ENCODE measurements around the gene C4orf51. TPM values are rescaled to one million over a fixed set of nuclear protein-coding genes. Genes with fewer than 3 reads are reported as not detected.

C4orf51 gene
- total and polyA plus RNA-seq, 2 donors (not counting 1 experiment from before 2014, with no cell fraction given), result not detected

- intact Hi-C loops (cut with micrococcal nuclease), result no loop called here
- no peak for ATAC-seq (ENCODE audit: low read depth)
- no peak for DNase-seq
- WGBS (ENCODE audit: insufficient coverage), result 100% methylated on average over 1 of the region's 1 CpG
- no peaks in the 10 kb centered on the region for H4K20me1 ChIP-seq (ENCODE audit: control insufficient read depth, insufficient read depth, low read length, poor library complexity, severe bottlenecking)
- H3K4me1 ChIP-seq (ENCODE audit: control insufficient read depth in 2 of 2, insufficient read depth in 2 of 2, low read length in 2 of 2), result no peaks in the 10 kb centered on the region
- H3K9me3 Mint-ChIP-seq (ENCODE audit: insufficient read depth), result peaks cover 13% of the 10 kb centered on the region
- H3K27ac ChIP-seq (ENCODE audit: low read length in 2 of 2), result no peak overlapping the region
- POLR2A ChIA-PET, result no interaction called here
- peaks cover 36% of the 10 kb centered on the region for H3K27me3 Mint-ChIP-seq
- H2AFZ ChIP-seq (ENCODE audit: insufficient read depth, low read depth, low read length, poor library complexity, severe bottlenecking), result no peak overlapping the region
- no peaks in the 10 kb centered on the region for H3K27me3 ChIP-seq (replicated peaks in 1 of 4; ENCODE audit: control extremely low read depth in 1 of 4, control insufficient read depth in 3 of 4, insufficient read depth in 4 of 4, low read length in 3 of 4)
- H3K4me2 ChIP-seq (replicated peaks; ENCODE audit: low read depth, low read length, poor library complexity, severe bottlenecking), result no peak overlapping the region
- CTCF ChIA-PET, result no interaction called here
- H3K9ac ChIP-seq (ENCODE audit: low read length), result no peak overlapping the region
- TF ChIP-seq CTCF (IDR thresholded peaks at IDR 0.05) (no peak), EZH2 (IDR thresholded peaks at IDR 0.05; ENCODE audit: borderline replicate concordance, insufficient read depth, low read depth, low read length, poor library complexity, severe bottlenecking) (no peak)
- H3K4me3 Mint-ChIP-seq, result no peak overlapping the region
- no peaks in the 10 kb centered on the region for H3K79me2 ChIP-seq (ENCODE audit: control insufficient read depth, insufficient read depth, low read length)
- no peaks in the 10 kb centered on the region for H3K4me1 Mint-ChIP-seq
- H3K4me3 ChIP-seq (ENCODE audit: control extremely low read depth in 1 of 5, extremely low read depth in 1 of 5, insufficient read depth in 1 of 5, low read depth in 2 of 5, low read length in 4 of 5), result no peak overlapping the region
- H3K9me3 ChIP-seq (ENCODE audit: control extremely low read depth in 1 of 3, control insufficient read depth in 2 of 3, insufficient read depth in 1 of 3, low read length in 2 of 3), result peaks cover 0 to 4% (median 0%) of the 10 kb centered on the region in 3 donors
- no peaks in the 10 kb centered on the region for H3K36me3 ChIP-seq (replicated peaks in 1 of 2; ENCODE audit: control extremely low read depth in 1 of 2, control insufficient read depth in 1 of 2, extremely low read depth in 1 of 2, insufficient read depth in 2 of 2, low read length in 1 of 2)
- H3K27ac Mint-ChIP-seq, result no peak overlapping the region
Measured at GRCh38 chr4:145680902-145681301, 956 bp downstream of the C4orf51 start.

- ATAC-seq (ENCODE audit: low read depth) (no peak), DNase-seq (no peak)
- Mint-ChIP-seq H3K4me1 (no peaks in the 10 kb centered on the region), H3K4me3 (no peak overlapping the region), H3K27me3 (peaks cover 36% of the 10 kb centered on the region), H3K9me3 (ENCODE audit: insufficient read depth) (peaks cover 13% of the 10 kb centered on the region), H3K27ac (no peak overlapping the region)
- H3K4me2 ChIP-seq (replicated peaks; ENCODE audit: low read depth, low read length, poor library complexity, severe bottlenecking), result no peak overlapping the region
- no peak overlapping the region for H3K27ac ChIP-seq (ENCODE audit: low read length in 2 of 2)
- ChIA-PET POLR2A (no interaction called here), CTCF (no interaction called here)
- no peak overlapping the region for H3K9ac ChIP-seq (ENCODE audit: low read length)
- H3K9me3 ChIP-seq (ENCODE audit: control extremely low read depth in 1 of 3, control insufficient read depth in 2 of 3, insufficient read depth in 1 of 3, low read length in 2 of 3), result peaks cover 0 to 4% (median 0%) of the 10 kb centered on the region in 3 donors
- intact Hi-C loops (cut with micrococcal nuclease), result no loop called here
- H3K4me1 ChIP-seq (ENCODE audit: control insufficient read depth in 2 of 2, insufficient read depth in 2 of 2, low read length in 2 of 2), result no peaks in the 10 kb centered on the region
- no peak overlapping the region for H3K4me3 ChIP-seq (ENCODE audit: control extremely low read depth in 1 of 5, extremely low read depth in 1 of 5, insufficient read depth in 1 of 5, low read depth in 2 of 5, low read length in 4 of 5)
- H3K36me3 ChIP-seq (replicated peaks in 1 of 2; ENCODE audit: control extremely low read depth in 1 of 2, control insufficient read depth in 1 of 2, extremely low read depth in 1 of 2, insufficient read depth in 2 of 2, low read length in 1 of 2), result no peaks in the 10 kb centered on the region
- no peaks in the 10 kb centered on the region for H3K79me2 ChIP-seq (ENCODE audit: control insufficient read depth, insufficient read depth, low read length)
- no peak overlapping the region for H2AFZ ChIP-seq (ENCODE audit: insufficient read depth, low read depth, low read length, poor library complexity, severe bottlenecking)
- no peaks in the 10 kb centered on the region for H3K27me3 ChIP-seq (replicated peaks in 1 of 4; ENCODE audit: control extremely low read depth in 1 of 4, control insufficient read depth in 3 of 4, insufficient read depth in 4 of 4, low read length in 3 of 4)
- TF ChIP-seq EZH2 (IDR thresholded peaks at IDR 0.05; ENCODE audit: borderline replicate concordance, insufficient read depth, low read depth, low read length, poor library complexity, severe bottlenecking), result no peak
- no peak for TF ChIP-seq CTCF (IDR thresholded peaks at IDR 0.05)
- no peaks in the 10 kb centered on the region for H4K20me1 ChIP-seq (ENCODE audit: control insufficient read depth, insufficient read depth, low read length, poor library complexity, severe bottlenecking)
Measured at GRCh38 chr4:145681518-145681917, 1.6 kb downstream of the C4orf51 start.

Data from B cell (primary cell).